Measurements from ENCODE around the gene FBL.
A peak's percentile ranks its signal among the peaks of the same experiment; 100 is the strongest.
"Not testable (repeated sequence)": the region's sequence is repeated elsewhere in the genome, so short reads cannot be mapped to it uniquely, and the experiment has no call there.

The FBL gene

GRCh38 chr19:39845933-39846677, at the start of gene FBL:
TSS of gene FBL (minus strand) at chr19:39846379. CDS start at chr19:39846300, 79 bp downstream.
- DNase-seq (ENCODE audit: low read depth): peak; percentile 97

GRCh38 chr19:39895096-39895495, 48.9 kb upstream of the FBL start:
- not testable (repeated sequence) for DNase-seq (ENCODE audit: low read depth)

GRCh38 chr19:39894236-39894606, 48.0 kb upstream of the FBL start:
- not testable (repeated sequence) for DNase-seq (ENCODE audit: low read depth)

- DNase-seq (ENCODE audit: low read depth): not testable (repeated sequence)
Measured at GRCh38 chr19:39893366-39894235, 47.4 kb upstream of the FBL start.

GRCh38 chr19:39892506-39892902, 46.3 kb upstream of the FBL start:
- DNase-seq (ENCODE audit: low read depth): not testable (repeated sequence)

GRCh38 chr19:39891660-39892505, 45.7 kb upstream of the FBL start:
- not testable (repeated sequence) for DNase-seq (ENCODE audit: low read depth)

- no peak for DNase-seq (ENCODE audit: low read depth)
Measured at GRCh38 chr19:39890755-39891551, 44.8 kb upstream of the FBL start.

- not testable (repeated sequence) for DNase-seq (ENCODE audit: low read depth)
Measured at GRCh38 chr19:39889872-39890754, 43.9 kb upstream of the FBL start.

GRCh38 chr19:39887456-39887951, 41.3 kb upstream of the FBL start:
- not testable (repeated sequence) for DNase-seq (ENCODE audit: low read depth)

GRCh38 chr19:39885821-39886554, 39.8 kb upstream of the FBL start:
- not testable (repeated sequence) for DNase-seq (ENCODE audit: low read depth)

GRCh38 chr19:39884721-39885120, 38.5 kb upstream of the FBL start:
- not testable (repeated sequence) for DNase-seq (ENCODE audit: low read depth)

GRCh38 chr19:39882645-39883044, 36.5 kb upstream of the FBL start:
- DNase-seq (ENCODE audit: low read depth): not testable (repeated sequence)

GRCh38 chr19:39881495-39882110, 35.4 kb upstream of the FBL start:
- DNase-seq (ENCODE audit: low read depth): not testable (repeated sequence)

GRCh38 chr19:39880241-39880640, 34.1 kb upstream of the FBL start:
- not testable (repeated sequence) for DNase-seq (ENCODE audit: low read depth)

GRCh38 chr19:39879796-39880195, 33.6 kb upstream of the FBL start:
- DNase-seq (ENCODE audit: low read depth): not testable (repeated sequence)

GRCh38 chr19:39878866-39879265, 32.7 kb upstream of the FBL start:
- DNase-seq (ENCODE audit: low read depth): not testable (repeated sequence)

- no peak for DNase-seq (ENCODE audit: low read depth)
Measured at GRCh38 chr19:39878398-39878797, 32.2 kb upstream of the FBL start.

GRCh38 chr19:39877982-39878381, 31.8 kb upstream of the FBL start:
- DNase-seq (ENCODE audit: low read depth): not testable (repeated sequence)

GRCh38 chr19:39877488-39877887, 31.3 kb upstream of the FBL start:
- DNase-seq (ENCODE audit: low read depth): not testable (repeated sequence)
